Measurements from ENCODE around the gene SLAMF8.

The SLAMF8 gene

GRCh38 chr1:159821171-159821867 is 5.4 kb upstream of the SLAMF8 start:
- no peak for FAIRE-seq

GRCh38 chr1:159823406-159823805 is 3.3 kb upstream of the SLAMF8 start:
- no peak for FAIRE-seq

GRCh38 chr1:159825564-159825963 is 1.1 kb upstream of the SLAMF8 start:
- no peak for FAIRE-seq

DNA sequence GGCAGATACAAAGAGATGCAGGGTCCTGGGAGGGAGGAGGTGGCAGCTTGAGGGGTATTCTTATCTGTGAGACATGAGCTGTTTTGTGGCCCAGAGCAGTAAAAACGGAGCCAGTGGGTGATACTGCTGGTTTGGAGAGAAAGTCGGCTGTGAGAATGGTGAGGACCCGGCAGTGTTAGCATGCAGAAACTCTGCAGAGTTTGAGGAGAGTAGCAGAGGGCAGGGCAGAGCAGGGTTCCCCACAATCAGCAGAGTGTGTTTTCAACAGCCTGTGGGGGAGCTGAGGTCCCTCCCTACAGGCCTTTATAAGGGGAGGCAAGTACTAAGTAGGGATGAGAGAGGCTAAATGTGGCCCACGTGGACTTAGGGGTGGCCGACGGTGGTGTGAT is 423 bp downstream of the SLAMF8 start:
- FAIRE-seq = no peak

DNA sequence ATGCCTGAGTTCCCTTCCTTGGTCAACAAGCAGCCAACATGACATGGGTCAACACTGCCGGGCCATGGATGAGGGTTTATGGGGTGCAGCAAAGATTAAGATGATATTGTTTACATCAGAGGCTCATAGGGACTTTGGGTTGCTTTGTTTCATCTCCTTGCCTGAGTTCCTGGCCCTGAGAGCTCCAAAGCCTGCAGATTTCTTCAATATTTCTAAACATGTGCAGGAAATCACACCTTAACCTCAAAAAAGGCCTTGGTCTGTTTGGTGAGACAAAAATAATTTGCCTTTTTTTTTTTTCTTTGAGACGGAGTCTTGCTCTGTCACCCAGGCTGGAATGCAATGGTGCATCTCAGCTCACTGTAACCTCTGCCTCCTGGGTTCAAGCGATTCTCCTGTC is 876 bp downstream of the SLAMF8 start:
- FAIRE-seq = no peak

DNA sequence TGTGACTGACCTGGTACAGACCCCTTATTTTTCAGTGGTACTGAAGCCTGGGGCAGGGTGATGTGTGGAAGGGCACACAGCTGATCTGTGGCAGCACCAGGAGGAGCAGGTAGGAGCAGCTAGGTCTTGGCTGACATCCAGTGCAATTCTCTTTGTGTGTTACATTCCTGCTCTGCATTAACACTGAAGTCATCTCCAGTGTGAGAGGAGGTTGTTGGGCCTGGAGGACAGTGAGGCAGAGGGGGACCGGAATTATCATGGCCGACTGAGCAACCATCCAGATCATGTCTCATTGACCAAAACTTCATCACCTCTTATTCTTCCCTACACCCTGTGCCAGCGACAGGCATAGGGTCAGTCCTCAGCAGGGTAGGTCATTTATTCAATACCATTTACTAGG is 1.5 kb downstream of the SLAMF8 start:
- no peak for FAIRE-seq

GRCh38 chr1:159828581-159829272 is 2.1 kb downstream of the SLAMF8 start:
- no peak for FAIRE-seq

DNA sequence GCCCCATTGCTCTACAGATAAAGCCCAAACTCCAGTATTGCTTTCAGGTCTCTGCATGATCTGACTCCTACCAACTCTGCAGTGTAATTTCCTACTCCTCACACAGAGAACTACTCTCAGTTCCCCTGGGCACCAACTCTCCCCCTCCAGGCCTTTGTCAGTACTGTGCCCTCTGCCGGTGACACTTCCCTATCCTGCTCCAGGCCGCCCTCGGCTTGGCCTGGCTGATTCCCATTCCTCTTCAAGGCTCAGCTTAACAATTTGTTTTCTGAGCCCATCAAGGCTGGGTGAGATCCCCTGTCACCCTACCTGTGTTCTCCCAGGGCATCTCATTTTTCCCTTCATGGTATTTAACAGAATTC is 2.6 kb downstream of the SLAMF8 start:
- FAIRE-seq = no peak

GRCh38 chr1:159829822-159830465 is 3.3 kb downstream of the SLAMF8 start:
- no peak for FAIRE-seq

GRCh38 chr1:159830722-159831121 is 4.0 kb downstream of the SLAMF8 start:
- no peak for FAIRE-seq

- FAIRE-seq = no peak
These were observed 4.9 kb downstream of the SLAMF8 start for GRCh38 chr1:159831412-159832141.

- FAIRE-seq = no peak
These were observed 5.6 kb downstream of the SLAMF8 start for GRCh38 chr1:159832309-159832708.

- FAIRE-seq = no peak
These were observed 8.7 kb downstream of the SLAMF8 start for GRCh38 chr1:159835356-159835755.

- FAIRE-seq = no peak
These were observed 9.3 kb downstream of the SLAMF8 start for GRCh38 chr1:159835862-159836525.

GRCh38 chr1:159838715-159839114 is 12.0 kb downstream of the SLAMF8 start:
- FAIRE-seq = no peak

- FAIRE-seq = no peak
These were observed 12.6 kb downstream of the SLAMF8 start for GRCh38 chr1:159839116-159839849.

DNA sequence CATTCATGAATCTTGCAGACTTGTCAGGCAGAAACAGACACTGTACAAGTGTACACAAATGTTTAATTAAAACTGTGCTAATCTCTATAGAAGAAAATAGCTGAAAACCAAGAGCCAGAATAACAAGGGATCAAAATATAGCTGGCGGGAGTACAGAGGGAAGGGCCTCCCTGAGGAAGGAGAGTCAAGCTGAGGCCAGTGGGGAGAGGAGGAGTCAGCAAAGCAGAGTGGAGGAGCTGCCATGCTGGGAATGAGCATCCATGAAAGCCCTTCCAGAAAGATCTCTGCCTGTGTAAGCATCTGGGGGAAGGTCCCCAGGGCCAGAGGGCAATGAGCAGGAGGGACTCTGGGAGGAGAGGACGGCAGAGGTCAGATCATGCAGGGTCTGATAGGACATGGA is 15.1 kb downstream of the SLAMF8 start:
- no peak for FAIRE-seq

DNA sequence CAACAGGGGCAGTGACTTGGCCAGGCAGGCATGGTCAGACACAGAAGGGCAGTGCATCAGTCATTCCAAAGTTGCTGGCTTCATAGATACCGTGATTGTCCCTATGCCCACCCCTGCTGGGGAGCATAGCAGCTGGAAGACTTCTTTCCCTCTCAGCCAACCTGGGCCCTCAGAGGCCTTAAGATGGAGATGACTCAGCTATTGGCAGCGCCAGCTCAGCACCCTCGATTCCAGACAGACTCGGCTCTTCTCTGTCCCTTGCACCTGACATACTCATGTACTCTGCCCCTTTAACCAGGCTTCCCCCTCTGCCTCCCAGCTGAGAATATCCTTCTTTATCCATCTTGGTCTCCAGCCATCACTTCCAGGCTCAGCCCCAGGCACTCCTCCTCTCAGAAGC is 16.8 kb downstream of the SLAMF8 start:
- FAIRE-seq = no peak

GRCh38 chr1:159845751-159846629 is 19.3 kb downstream of the SLAMF8 start:
- no peak for FAIRE-seq

DNA sequence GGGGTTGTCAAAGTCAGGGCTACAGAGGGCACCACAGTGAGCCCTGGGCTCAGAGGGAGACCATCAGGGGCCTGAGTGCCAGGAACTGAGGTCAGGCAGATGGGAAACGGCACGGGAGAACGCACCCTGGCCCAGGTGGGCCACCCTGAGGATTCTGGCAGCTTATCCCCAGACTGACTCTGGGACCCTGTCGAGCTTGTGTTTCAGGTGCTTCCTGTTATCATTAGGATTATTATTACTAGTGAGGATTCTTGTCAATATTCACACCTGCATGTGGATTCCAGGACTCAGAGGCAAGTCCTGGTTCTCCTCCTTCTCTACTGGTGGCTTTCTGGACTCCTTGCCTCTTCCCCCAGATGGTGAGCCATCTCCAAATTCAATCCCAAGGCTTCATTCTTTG is 20.6 kb downstream of the SLAMF8 start:
- no peak for FAIRE-seq

DNA sequence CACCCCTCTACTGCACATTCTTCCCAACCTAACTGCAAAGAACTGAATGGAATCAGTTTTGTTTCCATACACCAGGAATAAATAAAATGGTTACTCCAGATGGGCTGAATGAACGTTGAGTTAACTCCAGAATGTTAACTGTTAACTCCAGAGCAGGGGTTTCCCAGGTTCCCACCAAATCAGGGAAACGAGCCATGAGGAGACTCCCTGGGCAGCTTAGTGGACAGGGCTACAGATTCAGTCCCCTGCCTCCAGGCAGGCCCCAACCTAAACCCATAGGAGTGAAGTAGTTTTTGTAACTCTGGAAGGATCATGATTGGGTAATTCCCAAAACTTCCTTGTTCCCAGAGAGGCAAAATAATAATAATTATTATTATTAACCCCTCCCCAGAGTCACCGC is 21.7 kb downstream of the SLAMF8 start:
- no peak for FAIRE-seq

Measured in G401.6 (cell line).